ENCODE data around the gene LCLAT1. TPM values are rescaled to one million over a fixed set of nuclear protein-coding genes. Genes with fewer than 3 reads are reported as not detected.
A peak's percentile ranks its signal among the peaks of the same experiment; 100 is the strongest.
"Not testable (repeated sequence)": the region's sequence is repeated elsewhere in the genome, so short reads cannot be mapped to it uniquely, and the experiment has no call there.

Gene LCLAT1
- total RNA-seq, 4 donors from 2014 or later: 24.9 to 62.9 (median 36.3) TPM

DNA sequence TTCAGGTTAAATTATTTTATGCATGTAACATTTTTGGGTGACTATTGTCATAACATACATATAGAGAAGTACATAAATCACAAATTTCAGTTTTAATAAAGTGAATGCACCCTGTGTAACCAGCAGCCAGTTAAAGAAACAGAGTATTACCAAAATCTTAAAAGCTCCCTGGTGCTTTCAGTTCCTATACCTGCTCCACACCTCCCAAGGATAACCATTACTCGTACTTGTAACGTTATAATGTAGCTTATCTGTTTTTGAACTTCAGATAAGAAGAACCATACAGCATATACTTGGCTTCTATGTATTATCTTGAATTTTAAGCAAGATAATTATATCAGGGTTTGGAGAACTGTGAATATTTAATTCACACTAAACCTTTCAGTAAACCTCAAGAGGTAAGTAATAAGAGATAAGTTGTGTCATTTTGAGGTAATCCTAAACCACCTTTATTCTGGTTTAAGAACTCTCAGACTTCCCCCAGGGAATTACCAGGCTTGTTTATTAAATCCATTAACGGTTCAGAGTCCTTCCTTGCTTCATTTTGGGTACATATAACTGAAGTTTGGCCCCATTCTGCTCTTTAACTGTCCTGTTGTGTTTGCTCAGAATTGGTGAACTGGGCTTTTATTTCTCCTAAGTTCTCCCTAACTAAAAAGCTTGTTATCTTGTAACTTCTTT is 58.6 kb downstream of the LCLAT1 start:
- WGBS: 85% methylated on average over 3 of the region's 3 CpGs
- H3K36me3 ChIP-seq: no peaks in the 10 kb centered on the region
- no peak overlapping the region for H3K27ac ChIP-seq (replicated peaks in 1 of 4)
- peaks cover 22 to 35% (median 31%) of the 10 kb centered on the region in 4 donors for H3K4me1 ChIP-seq
- peaks cover 0 to 7% (median 1%) of the 10 kb centered on the region in 4 donors for H3K9me3 ChIP-seq
- DNase-seq (ENCODE audit: extremely low spot score): no peak
- intact Hi-C loops (cut with DNase I): no loop called here
- no peaks in the 10 kb centered on the region for H3K27me3 ChIP-seq
- TF ChIP-seq, protein P1, sequence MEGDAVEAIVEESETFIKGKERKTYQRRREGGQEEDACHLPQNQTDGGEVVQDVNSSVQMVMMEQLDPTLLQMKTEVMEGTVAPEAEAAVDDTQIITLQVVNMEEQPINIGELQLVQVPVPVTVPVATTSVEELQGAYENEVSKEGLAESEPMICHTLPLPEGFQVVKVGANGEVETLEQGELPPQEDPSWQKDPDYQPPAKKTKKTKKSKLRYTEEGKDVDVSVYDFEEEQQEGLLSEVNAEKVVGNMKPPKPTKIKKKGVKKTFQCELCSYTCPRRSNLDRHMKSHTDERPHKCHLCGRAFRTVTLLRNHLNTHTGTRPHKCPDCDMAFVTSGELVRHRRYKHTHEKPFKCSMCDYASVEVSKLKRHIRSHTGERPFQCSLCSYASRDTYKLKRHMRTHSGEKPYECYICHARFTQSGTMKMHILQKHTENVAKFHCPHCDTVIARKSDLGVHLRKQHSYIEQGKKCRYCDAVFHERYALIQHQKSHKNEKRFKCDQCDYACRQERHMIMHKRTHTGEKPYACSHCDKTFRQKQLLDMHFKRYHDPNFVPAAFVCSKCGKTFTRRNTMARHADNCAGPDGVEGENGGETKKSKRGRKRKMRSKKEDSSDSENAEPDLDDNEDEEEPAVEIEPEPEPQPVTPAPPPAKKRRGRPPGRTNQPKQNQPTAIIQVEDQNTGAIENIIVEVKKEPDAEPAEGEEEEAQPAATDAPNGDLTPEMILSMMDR (IDR thresholded peaks at IDR 0.05): no peak
- TF ChIP-seq EP300 (IDR thresholded peaks at IDR 0.05) (no peak), POLR2A (IDR thresholded peaks at IDR 0.05; ENCODE audit: low read depth) (no peak), POLR2AphosphoS5 (IDR thresholded peaks at IDR 0.05) (no peak)
- H3K4me3 ChIP-seq: no peak overlapping the region

DNA sequence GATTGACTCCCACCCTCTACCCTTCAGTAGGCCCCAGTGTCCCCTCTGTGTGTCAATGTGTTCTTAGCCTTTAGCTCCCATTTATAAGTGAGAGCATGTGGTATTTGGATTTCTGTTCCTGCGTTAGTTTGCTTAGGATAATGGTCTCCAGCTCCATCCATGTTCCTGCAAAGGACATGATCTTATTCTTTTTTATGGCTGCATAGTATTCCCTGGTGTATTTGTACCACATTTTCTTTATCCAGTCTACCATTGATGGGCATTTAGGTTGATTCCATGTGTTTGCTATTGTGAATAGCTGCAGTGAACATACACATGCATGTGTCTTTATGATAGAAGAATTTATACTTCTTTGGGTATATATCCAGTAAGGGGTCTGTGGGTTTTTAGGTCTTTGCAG is 60.4 kb downstream of the LCLAT1 start:
- not testable (repeated sequence) for H3K27me3 ChIP-seq
- 95% methylated on average over 1 of the region's 1 CpG for WGBS

DNA sequence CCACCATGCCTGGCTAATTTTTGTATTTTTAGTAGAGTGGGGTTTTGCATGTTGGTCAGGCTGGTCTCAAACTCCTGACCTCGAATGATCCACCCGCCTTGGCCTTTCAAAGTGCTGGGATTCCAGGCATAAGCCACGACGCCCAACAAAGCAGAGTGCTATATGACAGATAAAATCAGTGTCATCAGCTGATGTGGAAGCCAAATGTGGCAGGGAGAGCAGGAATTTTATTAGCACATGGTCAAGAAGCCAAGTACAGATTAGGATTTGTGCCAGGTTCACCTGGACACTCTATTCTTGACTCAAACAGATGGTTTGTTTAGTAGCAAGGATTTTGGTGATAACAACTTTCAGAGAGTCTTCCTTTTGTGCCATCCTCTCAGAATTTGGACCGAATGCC is 62.7 kb downstream of the LCLAT1 start:
- intact Hi-C loops (cut with DNase I): no loop called here
- Histone ChIP-seq H3K27me3 (no peaks in the 10 kb centered on the region), H3K36me3 (no peaks in the 10 kb centered on the region), H3K4me1 (peaks cover 44 to 59% (median 50%) of the 10 kb centered on the region in 4 donors), H3K4me3 (no peak overlapping the region), H3K9me3 (peaks cover 0 to 7% (median 1%) of the 10 kb centered on the region in 4 donors), H3K27ac (replicated peaks in 1 of 4) (no peak overlapping the region)
- TF ChIP-seq POLR2A (IDR thresholded peaks at IDR 0.05; ENCODE audit: low read depth) (no peak), EP300 (IDR thresholded peaks at IDR 0.05) (no peak), POLR2AphosphoS5 (IDR thresholded peaks at IDR 0.05) (no peak)
- TF ChIP-seq, protein P1 (IDR thresholded peaks at IDR 0.05): no peak
- DNase-seq (ENCODE audit: extremely low spot score): no peak
- WGBS: 77% methylated on average over 5 of the region's 5 CpGs

More for the DNA sequence above, 60.4 kb downstream of the LCLAT1 start:
- peaks cover 39 to 53% (median 49%) of the 10 kb centered on the region in 4 donors for H3K4me1 ChIP-seq
- intact Hi-C loops (cut with DNase I); DNase-seq (ENCODE audit: extremely low spot score); H3K36me3 ChIP-seq; H3K4me3 ChIP-seq; H3K27ac ChIP-seq (replicated peaks in 1 of 4); H3K9me3 ChIP-seq: not testable (repeated sequence)

DNA sequence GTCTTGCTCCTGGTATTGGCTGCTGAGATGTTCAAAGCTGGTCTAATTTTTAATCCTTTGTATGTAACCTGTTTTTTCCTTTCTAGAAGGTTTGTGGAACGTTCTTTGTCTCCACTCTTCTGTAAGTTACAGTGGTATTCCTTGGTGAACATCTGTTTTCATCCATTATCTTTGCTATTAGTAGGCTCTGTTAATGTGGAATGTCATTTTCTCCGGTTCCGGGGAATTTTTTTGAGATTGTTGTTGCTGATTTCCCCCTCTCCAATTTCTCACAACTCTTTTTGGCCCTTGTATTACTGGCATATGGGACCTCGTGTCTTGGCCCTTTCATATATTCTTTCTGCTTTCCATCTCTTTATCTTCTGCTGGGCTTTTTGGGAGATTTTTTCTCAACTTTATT is 63.4 kb downstream of the LCLAT1 start:
- peaks cover 42 to 59% (median 50%) of the 10 kb centered on the region in 4 donors for H3K4me1 ChIP-seq
- no peak for TF ChIP-seq POLR2A (IDR thresholded peaks at IDR 0.05; ENCODE audit: low read depth)
- H3K36me3 ChIP-seq: no peaks in the 10 kb centered on the region
- peaks cover 0 to 7% (median 1%) of the 10 kb centered on the region in 4 donors for H3K9me3 ChIP-seq
- WGBS: 72% methylated on average over 4 of the region's 4 CpGs
- DNase-seq (ENCODE audit: extremely low spot score): no peak
- H3K27ac ChIP-seq (replicated peaks in 1 of 4): peak overlapping the region in 3 of 4 donors; percentile 32 to 58 (median 39)
- H3K27me3 ChIP-seq: no peaks in the 10 kb centered on the region
- no peak overlapping the region for H3K4me3 ChIP-seq
- intact Hi-C loops (cut with DNase I): no loop called here

DNA sequence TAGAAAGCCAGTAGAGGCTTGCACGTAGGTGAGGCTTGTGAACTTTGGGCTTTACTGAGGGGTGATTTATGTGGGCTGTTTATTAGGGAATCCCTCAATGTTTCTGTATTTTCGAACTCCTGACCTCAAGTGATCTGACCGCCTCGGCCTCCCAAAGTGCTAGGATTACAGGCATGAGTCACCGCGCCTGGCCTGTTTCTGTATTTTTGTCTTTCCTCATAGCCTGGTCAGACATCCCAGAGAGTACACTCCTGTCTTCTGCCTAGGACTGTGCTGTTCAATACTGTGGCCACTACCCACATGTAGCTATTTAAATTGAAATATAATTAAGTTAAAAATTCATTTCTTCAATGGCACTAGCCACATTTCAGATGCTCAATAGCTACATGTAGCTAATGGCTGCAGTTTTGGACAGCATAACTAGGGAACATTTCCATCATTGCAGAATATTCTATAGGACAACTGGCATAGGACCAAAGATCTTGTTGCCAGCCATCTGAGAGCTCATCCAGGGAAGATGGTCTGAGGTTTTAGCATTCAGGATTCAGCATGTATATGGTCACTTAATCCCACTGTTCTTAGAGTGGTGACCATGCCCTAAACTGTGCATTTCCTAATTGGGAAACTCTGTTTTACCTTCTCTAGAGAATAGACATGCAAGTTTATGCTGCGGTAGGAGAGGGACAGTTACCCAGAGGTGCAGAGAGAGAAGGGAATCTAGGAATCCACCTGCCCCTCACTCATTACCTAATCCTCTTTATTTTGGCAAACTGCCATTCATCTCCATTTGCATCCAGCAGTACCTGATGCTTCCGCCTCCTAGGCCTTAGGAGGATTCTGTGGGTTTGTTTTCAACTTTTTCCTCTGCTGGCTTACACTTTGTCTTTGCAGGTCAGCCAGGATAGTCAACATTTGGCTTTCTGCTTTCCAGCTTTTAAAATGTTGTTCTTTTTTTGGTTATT is 64.4 kb downstream of the LCLAT1 start:
- H3K9me3 ChIP-seq: peaks cover 0 to 7% (median 1%) of the 10 kb centered on the region in 4 donors
- H3K4me1 ChIP-seq: peaks cover 42 to 57% (median 50%) of the 10 kb centered on the region in 4 donors
- no peaks in the 10 kb centered on the region for H3K36me3 ChIP-seq
- WGBS: 56% methylated on average over 8 of the region's 8 CpGs
- H3K4me3 ChIP-seq: no peak overlapping the region
- TF ChIP-seq, protein P1 (IDR thresholded peaks at IDR 0.05): no peak
- peak; percentile 22 to 29 for TF ChIP-seq POLR2AphosphoS5 (IDR thresholded peaks at IDR 0.05)
- peak overlapping the region; percentile 22 to 58 (median 36) for H3K27ac ChIP-seq (replicated peaks in 1 of 4)
- intact Hi-C loops (cut with DNase I): no loop called here
- no peak for DNase-seq (ENCODE audit: extremely low spot score)
- no peaks in the 10 kb centered on the region for H3K27me3 ChIP-seq
